CD4-positive, alpha-beta memory T cell (primary cell): ENCODE results near the gene AMZ1. TPM values are rescaled to one million over a fixed set of nuclear protein-coding genes. Genes with fewer than 3 reads are reported as not detected.
A peak's percentile ranks its signal among the peaks of the same experiment; 100 is the strongest.
"Not testable (repeated sequence)": the region's sequence is repeated elsewhere in the genome, so short reads cannot be mapped to it uniquely, and the experiment has no call there.

Experiments
- CTCF ChIA-PET: fragments of 350-600 bp; sonication (Branson Sonifier 250); formaldehyde crosslinking; loops from one replicate; lab custom pipeline; 2021; ENCODE audit warnings: inconsistent platforms; ENCODE audit not compliant: partially characterized antibody; lab: Charles Lee
- POLR2A ChIA-PET: fragments of 350-600 bp; sonication (Branson Sonifier 250); formaldehyde crosslinking; loops from one replicate; lab custom pipeline; 2021; ENCODE audit not compliant: partially characterized antibody; lab: Charles Lee
- DNase-seq, 5 donors: peaks; one replicate each; pipeline versions ENCODE4 v3.0.0 to v3.0.0-alpha.2; 2020 to 2022; ENCODE audit warnings: mixed read lengths in 1 of 5
- H3K27ac ChIP-seq: one replicate; pipeline ENCODE4 v1.7.0; 2013; ENCODE audit warnings: low read depth, low read length
- H3K27me3 ChIP-seq: 2 replicates; pipeline ENCODE4 v1.7.0; 2013; ENCODE audit warnings: mild to moderate bottlenecking, low read length, moderate library complexity; ENCODE audit not compliant: insufficient read depth
- H3K36me3 ChIP-seq: 2 replicates; pipeline ENCODE4 v1.7.0; 2013; ENCODE audit warnings: mild to moderate bottlenecking, low read length, moderate library complexity; ENCODE audit not compliant: insufficient read depth
- H3K4me1 ChIP-seq: 2 replicates; pipeline ENCODE4 v1.7.0; 2013; ENCODE audit warnings: mild to moderate bottlenecking, low read length, moderate library complexity; ENCODE audit not compliant: insufficient read depth
- H3K4me3 ChIP-seq, 2 donors: one replicate each; pipeline ENCODE4 v1.7.0; 2013; ENCODE audit warnings: low read length in 2 of 2, mild to moderate bottlenecking in 1 of 2
- H3K9me3 ChIP-seq, 2 donors: one replicate each; pipeline ENCODE4 v1.7.0; 2013; ENCODE audit warnings: low read length in 2 of 2, control low read depth in 1 of 2; ENCODE audit not compliant: control insufficient read depth in 1 of 2
- H3K27ac Mint-ChIP-seq, 7 donors: one replicate each; pipeline ENCODE4 v1.8.0; 2020 to 2021; ENCODE audit warnings: mixed read lengths in 7 of 7, mild to moderate bottlenecking in 6 of 7, inconsistent platforms in 3 of 7, moderate library complexity in 3 of 7
- H3K27me3 Mint-ChIP-seq, 2 donors: one replicate each; pipeline ENCODE4 v1.8.0; 2020 to 2021; ENCODE audit warnings: mixed read lengths in 2 of 2
- H3K36me3 Mint-ChIP-seq, 2 donors: one replicate each; pipeline ENCODE4 v1.8.0; 2020 to 2021; ENCODE audit warnings: mixed read lengths in 2 of 2, inconsistent platforms in 1 of 2, mild to moderate bottlenecking in 1 of 2
- H3K4me1 Mint-ChIP-seq, 4 donors: one replicate each; pipeline ENCODE4 v1.8.0; 2020 to 2021; ENCODE audit warnings: mixed read lengths in 4 of 4, mild to moderate bottlenecking in 1 of 4
- H3K4me3 Mint-ChIP-seq, 8 donors: one replicate each; pipeline ENCODE4 v1.8.0; 2020 to 2021; ENCODE audit warnings: mixed read lengths in 8 of 8, mild to moderate bottlenecking in 7 of 8, moderate library complexity in 6 of 8, inconsistent platforms in 3 of 8
- H3K9me3 Mint-ChIP-seq, 8 donors: one replicate each; pipeline ENCODE4 v1.8.0; 2020 to 2021; ENCODE audit warnings: mixed read lengths in 8 of 8, mild to moderate bottlenecking in 5 of 8, inconsistent platforms in 3 of 8, moderate library complexity in 1 of 8
- intact Hi-C: fragments of 100-400 bp; cut with micrococcal nuclease; formaldehyde crosslinking; loops from one replicate; pipeline ENCODE4 v1.15.1; 2023
- polyA plus RNA-seq, 2 donors: library from polyadenylated mRNA; unstranded; fragments of 300-500 nt; fragmentation: Illumina TruSeq; gene quantifications; one replicate each; pipeline ENCODE4 v1.2.3, GENCODE V29; 2021
- total RNA-seq, 2 experiments: library from RNA; stranded (reverse); gene quantifications; one replicate each; pipeline ENCODE4 v1.2.3, GENCODE V29; 2021

Gene AMZ1
- total and polyA plus RNA-seq, 4 experiments from 2014 or later = 0.15 to 2.0 (median 1.6) TPM; not detected in 1

DNA sequence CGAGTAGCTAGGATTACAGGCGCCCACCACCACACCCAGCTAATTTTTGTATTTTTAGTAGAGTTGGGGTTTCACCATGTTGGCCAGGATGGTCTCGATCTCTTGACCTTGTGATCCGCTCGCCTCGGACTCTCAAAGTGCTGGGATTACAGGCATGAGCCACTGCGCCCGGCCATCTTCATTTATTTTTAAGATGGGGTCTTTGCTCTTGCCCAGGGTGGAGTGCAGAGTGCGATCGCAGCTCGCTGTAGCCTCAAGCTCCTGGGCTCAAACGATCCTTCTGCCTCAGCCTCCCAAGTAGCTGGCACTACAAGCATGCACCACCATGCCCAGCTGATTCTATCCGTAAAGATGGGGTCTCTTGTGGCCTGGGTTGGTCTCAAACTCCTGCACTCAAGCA lies 39.2 kb downstream of the AMZ1 start:
- DNase-seq, H3K9me3 ChIP-seq, H3K36me3 ChIP-seq, H3K9me3 Mint-ChIP-seq, H3K27me3 ChIP-seq, H3K4me1 ChIP-seq, H3K27ac Mint-ChIP-seq, intact Hi-C loops, H3K4me1 Mint-ChIP-seq, H3K4me3 ChIP-seq, H3K4me3 Mint-ChIP-seq, H3K27me3 Mint-ChIP-seq, H3K27ac ChIP-seq: not testable (repeated sequence)
- POLR2A ChIA-PET = interaction anchor here (0.8 kb wide), 1 partner anchor 16 kb away, joined by 3 read pairs; no protein-coding TSS in a partner anchor
- peaks cover 23 to 24% of the 10 kb centered on the region in 2 donors for H3K36me3 Mint-ChIP-seq
- CTCF ChIA-PET = interaction anchor here (1.3 to 1.7 kb wide), 2 partner anchors 8 to 17 kb away, joined by 4 to 9 read pairs; no protein-coding TSS in a partner anchor

- Histone ChIP-seq H3K27me3 (no peaks in the 10 kb centered on the region), H3K36me3 (peaks cover 5% of the 10 kb centered on the region), H3K9me3 (no peaks in the 10 kb centered on the region), H3K27ac (no peak overlapping the region), H3K4me1 (no peaks in the 10 kb centered on the region), H3K4me3 (no peak overlapping the region)
- Mint-ChIP-seq H3K36me3 (peaks cover 30 to 32% of the 10 kb centered on the region in 2 donors), H3K4me3 (no peak overlapping the region), H3K27me3 (no peaks in the 10 kb centered on the region), H3K9me3 (no peaks in the 10 kb centered on the region), H3K27ac (no peak overlapping the region), H3K4me1 (peaks cover 0 to 2% (median 0%) of the 10 kb centered on the region in 4 donors)
- intact Hi-C loops = no loop called here
- no peak for DNase-seq
- POLR2A ChIA-PET = no interaction called here
- CTCF ChIA-PET = interaction anchor here (1.3 to 1.8 kb wide), 3 partner anchors 9 to 18 kb away, joined by 4 to 9 read pairs (median 5); no protein-coding TSS in a partner anchor
Measured at GRCh38 chr7:2728316-2729030, 40.5 kb downstream of the AMZ1 start.

DNA sequence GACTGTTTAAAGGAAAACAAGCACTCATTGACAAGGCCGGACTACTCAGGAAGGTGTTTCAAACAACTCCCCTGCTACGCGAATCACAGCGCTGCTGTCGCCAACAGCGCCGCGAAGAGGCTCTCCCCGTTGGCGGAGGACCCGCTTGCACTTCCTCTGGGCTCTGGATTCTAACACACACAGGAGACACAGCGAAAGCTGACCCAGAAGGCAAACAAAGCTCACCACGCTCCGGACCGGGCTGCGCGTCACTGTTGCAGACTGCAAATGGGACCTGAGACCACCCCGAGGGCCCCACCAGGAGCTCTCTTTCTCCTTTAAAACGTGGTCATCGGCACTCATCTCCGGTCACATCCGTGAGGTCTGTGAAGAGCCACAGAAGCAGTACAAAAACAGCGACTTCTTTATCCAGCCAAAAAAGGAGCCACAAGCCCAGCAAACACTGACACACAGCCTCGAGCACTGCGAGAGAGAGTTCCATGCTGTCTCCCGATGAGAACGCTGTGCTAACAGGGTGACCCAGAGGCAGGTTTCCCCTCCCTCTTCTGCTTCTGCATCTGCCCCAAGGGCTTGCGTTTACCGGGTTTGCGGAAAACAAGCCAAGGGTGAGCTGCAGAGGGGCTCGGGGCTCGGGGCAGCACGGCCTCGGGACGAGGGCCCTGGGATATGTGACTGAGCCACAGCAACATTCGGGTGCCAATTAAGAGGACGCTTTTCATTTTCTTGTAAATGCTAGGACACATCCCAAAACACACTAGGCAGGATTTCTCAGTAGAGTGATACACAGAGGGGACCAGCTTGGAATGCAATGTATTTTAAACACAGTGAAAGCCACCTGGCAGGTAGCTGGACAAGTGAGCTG lies 41.3 kb downstream of the AMZ1 start:
- Mint-ChIP-seq H3K36me3 (peaks cover 32 to 33% of the 10 kb centered on the region in 2 donors), H3K27ac (peak overlapping the region in 1 of 7 donors; percentile 76), H3K9me3 (no peaks in the 10 kb centered on the region), H3K4me3 (no peak overlapping the region), H3K4me1 (peaks cover 0 to 3% (median 0%) of the 10 kb centered on the region in 4 donors), H3K27me3 (no peaks in the 10 kb centered on the region)
- H3K4me3 ChIP-seq = no peak overlapping the region
- H3K27ac ChIP-seq = no peak overlapping the region
- H3K36me3 ChIP-seq = peaks cover 5% of the 10 kb centered on the region
- intact Hi-C loops = no loop called here
- no peaks in the 10 kb centered on the region for H3K27me3 ChIP-seq
- no peak for DNase-seq
- H3K4me1 ChIP-seq = no peaks in the 10 kb centered on the region
- no peaks in the 10 kb centered on the region for H3K9me3 ChIP-seq
- ChIA-PET CTCF (interaction anchor here (1.8 kb wide), 1 partner anchor 8 kb away, joined by 5 read pairs; no protein-coding TSS in a partner anchor), POLR2A (no interaction called here)

DNA sequence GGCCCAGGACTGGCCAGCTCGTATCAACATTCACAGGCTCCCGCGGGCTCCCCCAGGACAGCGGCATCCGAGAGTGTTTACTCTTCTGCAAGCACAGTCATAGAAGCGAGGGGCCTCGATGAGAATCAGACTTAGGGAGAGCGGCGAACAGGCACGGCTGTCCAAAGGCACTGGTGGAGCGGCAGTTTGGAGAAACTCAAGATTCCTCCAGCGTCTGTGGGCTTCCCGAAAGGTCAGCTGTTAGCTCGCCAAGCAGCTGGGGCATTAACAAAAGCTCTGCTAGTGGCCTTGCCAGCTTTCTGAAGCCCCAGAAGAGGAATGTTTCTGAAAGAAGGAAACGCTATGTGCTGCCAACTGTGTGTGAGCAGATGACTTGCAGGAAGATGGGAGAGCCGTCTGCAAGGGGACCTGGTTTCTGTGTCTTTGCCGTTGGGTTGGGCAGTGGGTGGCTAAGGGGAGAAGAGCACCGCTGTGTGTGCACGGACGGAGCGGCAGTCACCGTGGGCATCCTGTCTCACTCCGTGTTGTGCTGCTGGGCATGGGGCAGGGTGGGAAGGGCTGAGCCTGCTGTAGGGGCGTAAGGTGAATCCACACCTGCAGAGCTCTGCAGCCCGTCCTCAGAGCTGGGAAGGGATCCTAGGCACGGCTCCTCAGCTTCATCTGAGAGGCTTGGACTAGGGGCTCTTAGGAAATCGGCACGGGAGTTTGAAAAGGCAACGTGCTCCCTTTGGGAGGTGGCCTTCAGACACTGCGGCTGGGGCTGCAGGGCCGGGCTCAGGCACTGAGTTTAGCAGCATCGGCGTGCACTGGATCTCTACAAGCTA lies 42.1 kb downstream of the AMZ1 start:
- CTCF ChIA-PET = no interaction called here
- Mint-ChIP-seq H3K27ac (peak overlapping the region in 2 of 7 donors; percentile 68 to 76), H3K4me3 (no peak overlapping the region), H3K9me3 (no peaks in the 10 kb centered on the region), H3K36me3 (peaks cover 30 to 33% of the 10 kb centered on the region in 2 donors), H3K4me1 (peaks cover 0 to 3% (median 0%) of the 10 kb centered on the region in 4 donors), H3K27me3 (no peaks in the 10 kb centered on the region)
- no peaks in the 10 kb centered on the region for H3K9me3 ChIP-seq
- no peaks in the 10 kb centered on the region for H3K4me1 ChIP-seq
- H3K4me3 ChIP-seq = no peak overlapping the region
- H3K27me3 ChIP-seq = no peaks in the 10 kb centered on the region
- POLR2A ChIA-PET = no interaction called here
- peaks cover 5% of the 10 kb centered on the region for H3K36me3 ChIP-seq
- intact Hi-C loops = no loop called here
- DNase-seq = no peak
- H3K27ac ChIP-seq = no peak overlapping the region

DNA sequence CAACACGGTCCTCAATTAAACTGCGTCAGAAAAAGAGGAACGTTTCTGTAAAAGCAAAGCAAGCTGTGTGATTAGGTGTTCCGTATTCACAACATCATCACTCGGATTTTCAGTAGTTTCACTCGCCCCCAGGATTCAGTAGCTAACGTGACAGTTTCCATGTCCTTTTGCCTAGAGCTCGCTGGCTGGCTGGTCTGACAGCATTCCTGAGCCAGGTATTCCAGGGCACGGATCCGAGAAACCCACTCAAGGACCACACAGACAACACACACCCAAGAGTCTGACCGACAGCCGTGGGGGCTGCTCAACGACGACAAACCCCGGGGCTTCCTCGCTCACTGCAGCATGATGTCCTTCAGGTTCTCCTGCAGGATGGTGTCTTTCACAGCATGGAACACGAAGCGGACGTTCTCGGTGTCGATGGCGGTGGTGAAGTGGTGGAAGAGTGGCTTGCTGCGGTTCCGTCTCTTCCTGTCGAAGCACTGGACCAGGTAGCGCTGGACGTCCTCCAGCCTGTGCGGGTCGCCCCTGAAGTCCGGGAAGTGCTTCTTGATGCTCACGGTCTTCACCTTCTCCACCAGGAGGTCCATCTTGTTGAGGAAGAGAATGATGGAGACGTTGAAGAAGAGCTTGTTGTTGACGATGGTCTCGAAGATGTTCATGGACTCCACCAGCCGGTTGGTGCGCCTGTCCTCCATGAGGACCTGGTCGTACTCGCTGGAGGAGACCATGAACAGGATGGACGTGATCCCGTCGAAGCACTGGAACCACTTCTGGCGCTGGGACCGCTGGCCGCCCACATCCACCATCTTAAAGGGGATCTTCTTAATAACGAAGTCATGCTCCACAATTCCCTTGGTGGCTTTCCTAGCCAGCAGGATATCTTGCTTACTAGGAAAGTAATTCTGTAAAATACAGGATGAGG lies 43.1 kb downstream of the AMZ1 start:
- H3K27me3 Mint-ChIP-seq = no peaks in the 10 kb centered on the region

DNA sequence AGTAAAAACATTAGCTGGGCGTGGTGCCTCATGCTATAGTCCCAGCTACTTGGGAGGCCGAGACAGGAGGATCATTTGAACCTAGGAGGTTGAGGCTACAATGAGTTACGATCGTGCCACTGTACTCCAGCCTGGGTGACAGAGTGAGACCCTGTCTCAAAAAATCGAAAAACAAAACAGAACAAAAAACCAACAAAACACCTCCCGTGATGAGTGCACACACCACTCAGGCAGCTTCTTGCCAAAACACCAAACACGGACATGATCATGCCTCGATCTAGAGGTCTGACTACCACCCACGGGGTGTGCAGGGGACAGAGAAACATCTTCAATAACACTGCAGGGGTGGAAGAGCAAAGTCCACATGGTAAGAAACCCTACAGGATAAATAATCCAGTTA lies 44.4 kb downstream of the AMZ1 start:
- intact Hi-C loops = no loop called here

More for the DNA sequence above, 43.1 kb downstream of the AMZ1 start:
- no peaks in the 10 kb centered on the region for H3K9me3 Mint-ChIP-seq
- ChIA-PET POLR2A (no interaction called here), CTCF (no interaction called here)
- DNase-seq = no peak
- no peak overlapping the region for H3K4me3 Mint-ChIP-seq
- intact Hi-C loops = no loop called here
- no peak overlapping the region for H3K27ac ChIP-seq
- no peaks in the 10 kb centered on the region for H3K27me3 ChIP-seq
- H3K4me3 ChIP-seq = no peak overlapping the region
- H3K36me3 Mint-ChIP-seq = peaks cover 27 to 33% of the 10 kb centered on the region in 2 donors
- no peaks in the 10 kb centered on the region for H3K4me1 ChIP-seq
- H3K9me3 ChIP-seq = no peaks in the 10 kb centered on the region
- peaks cover 5% of the 10 kb centered on the region for H3K36me3 ChIP-seq
- peak overlapping the region in 1 of 7 donors; percentile 11 for H3K27ac Mint-ChIP-seq
- H3K4me1 Mint-ChIP-seq = peaks cover 0 to 5% (median 2%) of the 10 kb centered on the region in 4 donors

More for the DNA sequence above, 44.4 kb downstream of the AMZ1 start:
- Mint-ChIP-seq H3K4me1 (peaks cover 0 to 5% (median 3%) of the 10 kb centered on the region in 4 donors), H3K4me3 (no peak overlapping the region), H3K27ac (peak overlapping the region in 1 of 7 donors; percentile 18), H3K9me3 (no peaks in the 10 kb centered on the region), H3K36me3 (peaks cover 27 to 35% of the 10 kb centered on the region in 2 donors), H3K27me3 (no peaks in the 10 kb centered on the region)
- Histone ChIP-seq H3K27me3 (no peaks in the 10 kb centered on the region), H3K4me1 (no peaks in the 10 kb centered on the region), H3K27ac (no peak overlapping the region), H3K9me3 (no peaks in the 10 kb centered on the region), H3K36me3 (peaks cover 5% of the 10 kb centered on the region), H3K4me3 (no peak overlapping the region)
- no peak for DNase-seq
- POLR2A ChIA-PET = no interaction called here
- CTCF ChIA-PET = no interaction called here
